Superior temporal gyrus (tissue), 1 donor: ENCODE data around the gene SLC35F4.

Source experiments
- DNase-seq: peaks from one replicate; pipeline ENCODE4 v3.0.0-alpha.2; 2016; ENCODE audit errors: extremely low spot score

Gene SLC35F4

GRCh38 chr14:57526942-57527341 is 338.9 kb downstream of the SLC35F4 start:
- no peak for DNase-seq

- DNase-seq, result no peak
Measured at GRCh38 chr14:57519043-57519442, 346.8 kb downstream of the SLC35F4 start.
